ENCODE data around the gene CPNE4. TPM values are rescaled to one million over a fixed set of nuclear protein-coding genes. Genes with fewer than 3 reads are reported as not detected.

CPNE4 gene
- total RNA-seq, 2 donors from 2014 or later = 1.7 to 2.5 TPM

DNA sequence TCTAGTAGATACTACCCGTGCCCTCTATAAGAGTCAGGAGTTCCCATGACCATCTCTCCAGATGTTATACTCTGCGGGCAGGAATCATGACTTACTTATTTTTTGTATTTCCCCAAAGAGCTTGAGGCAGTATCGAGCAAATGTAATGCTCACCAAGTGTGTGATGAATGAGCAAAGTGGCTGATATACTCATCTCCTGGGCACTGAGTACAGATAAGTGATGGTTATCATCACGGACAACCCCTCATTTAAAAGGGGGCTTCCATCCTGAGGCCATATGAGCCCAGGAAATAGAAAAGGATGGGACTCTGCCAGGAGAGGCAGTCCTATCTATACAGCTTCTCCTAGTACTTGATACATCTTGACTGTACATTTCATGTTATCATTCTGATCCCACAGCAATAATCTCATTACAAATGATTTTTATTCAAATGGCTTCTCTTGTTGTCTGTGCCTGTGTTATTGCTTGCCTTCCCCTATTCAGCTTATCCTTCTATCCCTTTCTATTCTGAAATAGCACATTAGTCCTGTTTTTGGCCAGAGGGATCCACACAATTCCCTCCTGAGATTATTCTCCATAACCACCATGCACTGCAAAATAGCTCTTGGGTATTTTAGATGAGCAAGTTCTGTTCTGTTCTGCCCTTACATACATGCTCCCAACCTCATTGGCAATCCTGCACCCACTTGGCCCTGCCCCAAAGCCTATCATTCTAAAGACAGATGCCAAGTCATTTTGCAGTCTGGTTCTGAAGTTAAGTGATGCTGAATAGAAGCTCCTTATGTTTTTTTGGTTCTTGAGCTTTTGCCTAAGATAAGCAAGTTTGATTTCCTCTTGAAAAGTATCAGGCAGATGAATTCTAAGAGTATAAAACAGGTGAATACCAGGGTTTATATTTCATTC lies 484.0 kb downstream of the CPNE4 start:
- Mint-ChIP-seq H3K4me3 (no peak overlapping the region), H3K27ac (no peak overlapping the region), H3K4me1 (peaks cover 25% of the 10 kb centered on the region)

DNA sequence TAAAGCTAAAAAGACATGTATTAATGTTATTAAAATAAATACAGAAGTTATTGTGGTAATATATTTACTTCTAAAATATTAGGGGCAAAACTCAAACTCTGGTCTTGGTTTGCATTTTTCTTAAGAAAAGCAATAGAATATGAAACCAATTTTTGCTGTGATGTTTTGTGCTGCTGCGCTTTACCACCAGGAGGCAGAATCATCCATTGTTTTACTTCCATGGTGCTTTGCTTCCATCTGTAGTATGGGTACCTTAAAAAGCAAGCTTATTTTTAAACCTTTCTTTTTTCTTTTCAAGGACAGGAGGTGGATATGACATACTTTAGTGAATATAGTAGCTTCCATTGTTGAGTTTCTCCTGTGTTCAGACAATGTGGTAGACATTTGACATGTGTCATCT lies 485.5 kb downstream of the CPNE4 start:
- Mint-ChIP-seq H3K27ac (no peak overlapping the region), H3K4me3 (no peak overlapping the region), H3K9me3 (no peaks in the 10 kb centered on the region), H3K36me3 (ENCODE audit: low read depth) (no peaks in the 10 kb centered on the region), H3K27me3 (ENCODE audit: insufficient read depth) (no peaks in the 10 kb centered on the region), H3K4me1 (peaks cover 25% of the 10 kb centered on the region)
- WGBS, 2 experiments (ENCODE audit: insufficient coverage in 1 of 2, insufficient read length in 1 of 2) = 100% methylated on average over 1 of the region's 1 CpG; no CpG with 5 or more reads in 1 of the 2 experiments
- TF ChIP-seq, protein P1, sequence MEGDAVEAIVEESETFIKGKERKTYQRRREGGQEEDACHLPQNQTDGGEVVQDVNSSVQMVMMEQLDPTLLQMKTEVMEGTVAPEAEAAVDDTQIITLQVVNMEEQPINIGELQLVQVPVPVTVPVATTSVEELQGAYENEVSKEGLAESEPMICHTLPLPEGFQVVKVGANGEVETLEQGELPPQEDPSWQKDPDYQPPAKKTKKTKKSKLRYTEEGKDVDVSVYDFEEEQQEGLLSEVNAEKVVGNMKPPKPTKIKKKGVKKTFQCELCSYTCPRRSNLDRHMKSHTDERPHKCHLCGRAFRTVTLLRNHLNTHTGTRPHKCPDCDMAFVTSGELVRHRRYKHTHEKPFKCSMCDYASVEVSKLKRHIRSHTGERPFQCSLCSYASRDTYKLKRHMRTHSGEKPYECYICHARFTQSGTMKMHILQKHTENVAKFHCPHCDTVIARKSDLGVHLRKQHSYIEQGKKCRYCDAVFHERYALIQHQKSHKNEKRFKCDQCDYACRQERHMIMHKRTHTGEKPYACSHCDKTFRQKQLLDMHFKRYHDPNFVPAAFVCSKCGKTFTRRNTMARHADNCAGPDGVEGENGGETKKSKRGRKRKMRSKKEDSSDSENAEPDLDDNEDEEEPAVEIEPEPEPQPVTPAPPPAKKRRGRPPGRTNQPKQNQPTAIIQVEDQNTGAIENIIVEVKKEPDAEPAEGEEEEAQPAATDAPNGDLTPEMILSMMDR (conservative IDR thresholded peaks at IDR 0.05) = peak; percentile 81
- H3K27me3 ChIP-seq (ENCODE audit: control insufficient read depth, insufficient read depth, low read length, poor library complexity, severe bottlenecking) = no peaks in the 10 kb centered on the region
- H3K4me1 ChIP-seq (ENCODE audit: control insufficient read depth, insufficient read depth, low read length) = peaks cover 18% of the 10 kb centered on the region
- DNase-seq = no peak
- H3K9me3 ChIP-seq (ENCODE audit: control insufficient read depth, low read length) = no peaks in the 10 kb centered on the region
- H3K9ac ChIP-seq (ENCODE audit: extremely low read depth, low read length, poor library complexity, severe bottlenecking) = no peak overlapping the region
- no peak overlapping the region for H3K27ac ChIP-seq (ENCODE audit: low read depth, low read length)
- no peak overlapping the region for H3K4me3 ChIP-seq (ENCODE audit: low read length)
- H3K36me3 ChIP-seq (ENCODE audit: control insufficient read depth, insufficient read depth, low read length) = no peaks in the 10 kb centered on the region

More for the DNA sequence above, 484.0 kb downstream of the CPNE4 start:
- H3K9me3 Mint-ChIP-seq = no peaks in the 10 kb centered on the region
- H3K36me3 Mint-ChIP-seq (ENCODE audit: low read depth) = no peaks in the 10 kb centered on the region
- H3K4me3 ChIP-seq (ENCODE audit: low read length) = no peak overlapping the region
- no peak overlapping the region for H3K9ac ChIP-seq (ENCODE audit: extremely low read depth, low read length, poor library complexity, severe bottlenecking)
- WGBS, 2 experiments (ENCODE audit: insufficient coverage in 1 of 2, insufficient read length in 1 of 2) = 92% methylated on average over 4 of the region's 4 CpGs
- H3K27ac ChIP-seq (ENCODE audit: low read depth, low read length) = no peak overlapping the region
- no peak for DNase-seq
- H3K9me3 ChIP-seq (ENCODE audit: control insufficient read depth, low read length) = no peaks in the 10 kb centered on the region
- H3K27me3 Mint-ChIP-seq (ENCODE audit: insufficient read depth) = no peaks in the 10 kb centered on the region
- no peaks in the 10 kb centered on the region for H3K36me3 ChIP-seq (ENCODE audit: control insufficient read depth, insufficient read depth, low read length)
- TF ChIP-seq, protein P1 (conservative IDR thresholded peaks at IDR 0.05) = no peak
- peaks cover 18% of the 10 kb centered on the region for H3K4me1 ChIP-seq (ENCODE audit: control insufficient read depth, insufficient read depth, low read length)
- H3K27me3 ChIP-seq (ENCODE audit: control insufficient read depth, insufficient read depth, low read length, poor library complexity, severe bottlenecking) = no peaks in the 10 kb centered on the region

DNA sequence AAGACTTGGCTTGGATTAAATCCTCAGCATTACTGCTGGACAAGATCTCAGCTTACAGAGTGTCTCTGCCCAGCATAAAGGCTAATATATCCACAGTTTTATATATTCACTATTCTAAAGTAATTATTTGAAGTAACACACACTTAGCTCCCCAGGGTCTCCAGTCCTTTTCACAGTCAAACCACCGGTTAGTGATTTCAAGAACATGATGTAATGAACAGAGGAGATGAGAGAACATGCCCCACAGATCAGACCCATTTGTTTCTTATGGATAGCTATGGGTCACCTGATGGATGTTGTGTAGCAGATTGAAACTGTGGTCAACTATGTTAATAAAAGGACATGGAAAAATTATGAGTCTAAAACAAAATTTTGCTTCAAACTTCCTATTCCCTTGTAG lies 487.2 kb downstream of the CPNE4 start:
- no peaks in the 10 kb centered on the region for H3K27me3 ChIP-seq (ENCODE audit: control insufficient read depth, insufficient read depth, low read length, poor library complexity, severe bottlenecking)
- H3K27me3 Mint-ChIP-seq (ENCODE audit: insufficient read depth) = no peaks in the 10 kb centered on the region
- H3K4me1 Mint-ChIP-seq = peaks cover 7% of the 10 kb centered on the region
- 85% methylated on average over 1 of the region's 1 CpG; no CpG with 5 or more reads in 1 of the 2 experiments for WGBS, 2 experiments (ENCODE audit: insufficient coverage in 1 of 2, insufficient read length in 1 of 2)
- no peak for DNase-seq
- H3K36me3 Mint-ChIP-seq (ENCODE audit: low read depth) = no peaks in the 10 kb centered on the region
- peaks cover 9% of the 10 kb centered on the region for H3K4me1 ChIP-seq (ENCODE audit: control insufficient read depth, insufficient read depth, low read length)
- H3K9me3 Mint-ChIP-seq = no peaks in the 10 kb centered on the region
- H3K9ac ChIP-seq (ENCODE audit: extremely low read depth, low read length, poor library complexity, severe bottlenecking) = no peak overlapping the region
- TF ChIP-seq, protein P1 (conservative IDR thresholded peaks at IDR 0.05) = no peak
- H3K4me3 Mint-ChIP-seq = no peak overlapping the region
- no peak overlapping the region for H3K27ac ChIP-seq (ENCODE audit: low read depth, low read length)
- no peaks in the 10 kb centered on the region for H3K36me3 ChIP-seq (ENCODE audit: control insufficient read depth, insufficient read depth, low read length)
- H3K4me3 ChIP-seq (ENCODE audit: low read length) = no peak overlapping the region
- no peak overlapping the region for H3K27ac Mint-ChIP-seq
- H3K9me3 ChIP-seq (ENCODE audit: control insufficient read depth, low read length) = no peaks in the 10 kb centered on the region

Data from endodermal cell (in vitro differentiated cells).